Gastrocnemius medialis (tissue), 4 donors: ENCODE results near the gene PLXNA2. TPM values are rescaled to one million over a fixed set of nuclear protein-coding genes. Genes with fewer than 3 reads are reported as not detected.

Source experiments
- ATAC-seq, 2 donors: fragments of 150-250 bp; one replicate each; pipeline ENCODE4 v1.9.1; 2016
- DNase-seq, 2 donors: peaks; one replicate each; pipeline ENCODE4 v3.0.0-alpha.2; 2019
- H3K27ac ChIP-seq, 4 donors: fragments of 200-600 bp; sonication (generic); 1 replicate in 1 of 4; 2 replicates in 3 of 4; pipeline ENCODE4 v1.5.1; 2016 to 2018; ENCODE audit warnings: mild to moderate bottlenecking in 2 of 4, moderate library complexity in 1 of 4
- H3K27me3 ChIP-seq, 3 donors: fragments of 200-600 bp; sonication (generic) in 2 of 3; 1 replicate in 1 of 3; 2 replicates in 2 of 3; pipeline versions ENCODE4 v1.5.1 to v1.6.0; 2016 to 2019; ENCODE audit warnings: mild to moderate bottlenecking in 1 of 3, moderate library complexity in 1 of 3
- H3K36me3 ChIP-seq, 2 donors: fragments of 200-600 bp; sonication (generic) in 1 of 2; one replicate each; pipeline ENCODE4 v1.5.1; 2017 to 2018
- H3K4me1 ChIP-seq, 2 donors: fragments of 200-600 bp; sonication (generic) in 1 of 2; one replicate each; pipeline ENCODE4 v1.5.1; 2016 to 2017; ENCODE audit warnings: mild to moderate bottlenecking in 2 of 2
- H3K4me3 ChIP-seq, 4 donors: fragments of 200-600 bp; sonication (generic) in 3 of 4; 1 replicate in 1 of 4; 2 replicates in 3 of 4; pipeline ENCODE4 v1.5.1; 2016 to 2019; ENCODE audit warnings: mild to moderate bottlenecking in 2 of 4
- H3K9me3 ChIP-seq, 3 donors: fragments of 200-600 bp; sonication (generic) in 2 of 3; 1 replicate in 1 of 3; 2 replicates in 2 of 3; pipeline ENCODE4 v1.5.1; 2016 to 2019
- CTCF ChIP-seq, 5 experiments: fragments of 450-650 bp in 3 of 5; fragments of 200-600 bp in 2 of 5; sonication (generic) in 2 of 5; IDR thresholded peaks in 4 of 5; conservative IDR thresholded peaks in 1 of 5; 1 replicate in 4 of 5; 2 replicates in 1 of 5; pipeline ENCODE4 v1.5.1; 2016 to 2019; ENCODE audit warnings: antibody characterized with exemption in 5 of 5, mild to moderate bottlenecking in 3 of 5, moderate library complexity in 3 of 5
- POLR2A ChIP-seq, 2 donors: fragments of 450-650 bp; IDR thresholded peaks; one replicate each; pipeline ENCODE4 v1.6.1; 2017; ENCODE audit warnings: antibody characterized with exemption in 2 of 2, mild to moderate bottlenecking in 2 of 2, moderate library complexity in 2 of 2
- in situ Hi-C, 4 donors: fragments of 200-750 bp; cut with MboI; loops; one replicate each; pipeline versions ENCODE4 v1.15.0 to v1.8.0; 2017; ENCODE audit warnings: low sequenced_read_pairs in 4 of 4
- intact Hi-C: fragments of 100-400 bp; cut with DNase I; formaldehyde crosslinking; loops from one replicate; pipeline ENCODE4 v1.15.1; 2023; ENCODE audit warnings: low total_unique reads
- total RNA-seq, 4 donors: library from RNA; depleted of rRNA; stranded (reverse); fragments of >200 nt; gene quantifications; one replicate each; pipeline versions ENCODE4 v1.1.0 to v1.2.3, GENCODE V29; 2016

Gene PLXNA2
- total RNA-seq, 4 donors from 2014 or later = 12.4 to 20.0 (median 16.2) TPM

- H3K36me3 ChIP-seq = peaks cover 0 to 12% of the 10 kb centered on the region in 2 donors
- DNase-seq = no peak
- ATAC-seq = no peak
- no peak overlapping the region for H3K27ac ChIP-seq
- H3K27me3 ChIP-seq = no peaks in the 10 kb centered on the region
- no peak overlapping the region for H3K4me3 ChIP-seq
- in situ Hi-C loops = loop anchor here in 1 of 4 donors (10.0 kb wide), 1 partner anchor 59 kb away; no protein-coding TSS in a partner anchor
- intact Hi-C loops = no loop called here
- H3K9me3 ChIP-seq = no peaks in the 10 kb centered on the region
- H3K4me1 ChIP-seq = peaks cover 5 to 12% of the 10 kb centered on the region in 2 donors
- no peak for TF ChIP-seq CTCF (IDR thresholded peaks at IDR 0.05 in 4 of 5, conservative IDR thresholded peaks at IDR 0.05 in 1 of 5)
- TF ChIP-seq POLR2A (IDR thresholded peaks at IDR 0.05) = no peak
These were observed 160.5 kb downstream of the PLXNA2 start for GRCh38 chr1:208083715-208084085.

- H3K4me3 ChIP-seq = no peak overlapping the region
- in situ Hi-C loops (loop anchor here in 1 of 4 donors (10.0 kb wide), 1 partner anchor 58 kb away; no protein-coding TSS in a partner anchor), intact Hi-C loops (no loop called here)
- H3K9me3 ChIP-seq = no peaks in the 10 kb centered on the region
- ATAC-seq (no peak), DNase-seq (no peak)
- TF ChIP-seq CTCF (IDR thresholded peaks at IDR 0.05 in 4 of 5, conservative IDR thresholded peaks at IDR 0.05 in 1 of 5) (no peak), POLR2A (IDR thresholded peaks at IDR 0.05) (no peak)
- no peaks in the 10 kb centered on the region for H3K27me3 ChIP-seq
- H3K36me3 ChIP-seq = peaks cover 0 to 12% of the 10 kb centered on the region in 2 donors
- no peak overlapping the region for H3K27ac ChIP-seq
- peaks cover 5 to 12% of the 10 kb centered on the region in 2 donors for H3K4me1 ChIP-seq
These were observed 161.0 kb downstream of the PLXNA2 start for GRCh38 chr1:208083016-208083714.

GRCh38 chr1:208081972-208082371 is 162.2 kb downstream of the PLXNA2 start:
- TF ChIP-seq POLR2A (IDR thresholded peaks at IDR 0.05) (no peak), CTCF (IDR thresholded peaks at IDR 0.05 in 4 of 5, conservative IDR thresholded peaks at IDR 0.05 in 1 of 5) (peak in 1 of 5 experiments; percentile 13)
- Histone ChIP-seq H3K27ac (no peak overlapping the region), H3K36me3 (peaks cover 0 to 12% of the 10 kb centered on the region in 2 donors), H3K9me3 (no peaks in the 10 kb centered on the region), H3K4me1 (peaks cover 8 to 12% of the 10 kb centered on the region in 2 donors), H3K27me3 (no peaks in the 10 kb centered on the region), H3K4me3 (no peak overlapping the region)
- in situ Hi-C loops = loop anchor here in 1 of 4 donors (10.0 kb wide), 1 partner anchor 57 kb away; no protein-coding TSS in a partner anchor
- intact Hi-C loops = no loop called here
- ATAC-seq (no peak), DNase-seq (no peak)

- H3K4me1 ChIP-seq = peaks cover 2 to 5% of the 10 kb centered on the region in 2 donors
- no peak overlapping the region for H3K27ac ChIP-seq
- no peak overlapping the region for H3K4me3 ChIP-seq
- intact Hi-C loops (no loop called here), in situ Hi-C loops (loop anchor here in 1 of 4 donors (10.0 kb wide), 1 partner anchor 56 kb away; no protein-coding TSS in a partner anchor)
- DNase-seq = no peak
- TF ChIP-seq CTCF (IDR thresholded peaks at IDR 0.05 in 4 of 5, conservative IDR thresholded peaks at IDR 0.05 in 1 of 5) (no peak), POLR2A (IDR thresholded peaks at IDR 0.05) (no peak)
- peaks cover 0 to 12% of the 10 kb centered on the region in 2 donors for H3K36me3 ChIP-seq
- H3K27me3 ChIP-seq = no peaks in the 10 kb centered on the region
- no peaks in the 10 kb centered on the region for H3K9me3 ChIP-seq
- no peak for ATAC-seq
These were observed 163.5 kb downstream of the PLXNA2 start for GRCh38 chr1:208080396-208081286.
